ENCODE results near the gene ZFYVE9.

ZFYVE9 gene

DNA sequence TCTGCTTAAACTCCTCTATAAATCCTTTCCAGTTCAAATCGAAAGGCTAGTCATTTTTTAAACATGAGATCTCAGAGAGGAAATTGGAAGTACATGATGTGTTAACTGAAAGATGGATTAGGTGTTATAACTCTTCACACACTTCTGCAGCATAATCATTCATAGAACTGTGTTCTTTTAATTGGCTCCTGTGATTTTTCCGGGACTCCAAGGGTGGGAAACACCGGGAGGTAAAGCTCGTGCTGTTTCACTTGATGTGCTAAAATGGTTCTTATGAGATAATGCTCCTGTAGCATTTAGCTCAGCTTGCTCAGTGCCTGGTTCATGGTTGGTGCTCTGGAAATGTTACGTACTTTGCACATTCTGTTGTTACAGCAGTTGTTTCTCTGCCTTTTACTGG is 183.9 kb downstream of the ZFYVE9 start:
- FAIRE-seq (no peak), DNase-seq (ENCODE audit: insufficient read length) (no peak)
- TF ChIP-seq TAF1 (IDR thresholded peaks at IDR 0.05; ENCODE audit: borderline replicate concordance, low read depth, low read length) (no peak), POLR2AphosphoS5 (IDR thresholded peaks at IDR 0.05; ENCODE audit: low read depth, low read length) (no peak), POLR2A (IDR thresholded peaks at IDR 0.05; ENCODE audit: low read depth, low read length) (no peak)

DNA sequence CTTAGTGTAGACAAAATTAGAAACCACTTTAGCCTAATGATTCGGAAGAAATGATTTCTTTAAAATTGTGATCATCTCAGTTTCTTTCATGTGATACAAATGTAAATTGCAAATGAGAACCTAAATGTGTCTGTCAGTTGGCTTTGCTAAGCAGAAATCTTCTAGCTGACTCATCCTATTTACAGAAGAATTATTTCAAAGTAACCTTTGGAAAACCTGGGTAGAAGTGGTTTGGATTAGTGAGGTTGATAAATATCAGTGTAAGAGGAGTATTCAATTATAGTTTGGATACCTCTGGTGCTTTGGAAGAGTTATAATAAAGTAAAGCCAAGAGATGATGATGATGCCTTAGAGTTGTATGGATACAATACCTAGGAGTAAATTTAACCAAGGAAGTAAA is 186.7 kb downstream of the ZFYVE9 start:
- TF ChIP-seq TAF1 (IDR thresholded peaks at IDR 0.05; ENCODE audit: borderline replicate concordance, low read depth, low read length) (no peak), POLR2A (IDR thresholded peaks at IDR 0.05; ENCODE audit: low read depth, low read length) (no peak), POLR2AphosphoS5 (IDR thresholded peaks at IDR 0.05; ENCODE audit: low read depth, low read length) (no peak)
- FAIRE-seq, result no peak

DNA sequence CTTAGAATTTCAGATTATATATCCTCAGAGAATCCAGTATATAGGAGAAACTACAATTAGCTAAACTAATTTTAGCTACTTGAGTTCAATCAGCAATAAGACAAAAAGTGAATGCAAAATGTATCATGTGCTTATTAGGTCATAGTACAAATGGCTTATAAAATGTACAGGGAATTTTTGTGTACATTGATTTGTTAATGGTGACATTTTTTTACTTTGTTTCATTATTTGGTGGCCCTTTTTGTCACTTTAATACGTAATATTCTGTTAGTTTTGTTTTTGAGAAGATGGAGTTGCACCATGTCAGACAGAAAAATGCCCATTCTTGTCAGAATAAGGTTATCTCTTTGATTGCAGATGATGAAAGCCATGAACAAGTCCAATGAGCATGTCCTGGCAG is 190.5 kb downstream of the ZFYVE9 start:
- TF ChIP-seq POLR2A (IDR thresholded peaks at IDR 0.05; ENCODE audit: low read depth, low read length) (no peak), POLR2AphosphoS5 (IDR thresholded peaks at IDR 0.05; ENCODE audit: low read depth, low read length) (no peak), TAF1 (IDR thresholded peaks at IDR 0.05; ENCODE audit: borderline replicate concordance, low read depth, low read length) (no peak)
- no peak for FAIRE-seq
- no peak for DNase-seq (ENCODE audit: insufficient read length)

More for the DNA sequence above, 186.7 kb downstream of the ZFYVE9 start:
- DNase-seq (ENCODE audit: insufficient read length), result no peak

DNA sequence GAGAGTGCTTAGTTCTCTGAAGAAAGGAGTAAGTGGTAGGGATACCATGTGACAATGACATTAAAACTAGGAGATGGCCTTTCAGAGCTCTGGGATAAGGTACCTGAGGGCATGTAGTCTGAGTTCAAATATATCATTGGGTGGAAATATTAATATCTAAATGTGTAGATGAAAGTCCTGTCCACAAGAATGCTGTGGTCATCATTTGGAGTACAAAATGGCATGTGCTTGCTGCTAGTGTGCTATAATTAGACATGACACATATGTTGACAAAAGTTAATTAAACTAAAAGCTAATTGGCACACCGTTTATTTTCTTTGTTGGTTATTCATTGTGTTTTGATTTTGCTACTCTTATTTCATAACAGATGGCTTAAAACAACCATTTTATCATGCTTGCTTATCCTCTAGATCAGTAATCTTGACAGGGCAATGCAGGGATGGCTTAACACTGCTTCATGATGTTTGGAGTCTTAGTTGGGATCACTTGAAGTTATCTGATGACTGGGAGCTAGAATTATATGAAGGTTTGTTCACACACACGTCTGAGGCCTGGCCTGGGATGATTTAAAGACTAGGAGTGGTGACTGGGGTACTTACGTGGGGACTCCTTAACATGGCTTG is 193.1 kb downstream of the ZFYVE9 start:
- FAIRE-seq (no peak), DNase-seq (ENCODE audit: insufficient read length) (no peak)
- TF ChIP-seq TAF1 (IDR thresholded peaks at IDR 0.05; ENCODE audit: borderline replicate concordance, low read depth, low read length), result no peak
- TF ChIP-seq POLR2AphosphoS5 (IDR thresholded peaks at IDR 0.05; ENCODE audit: low read depth, low read length), result no peak
- TF ChIP-seq POLR2A (IDR thresholded peaks at IDR 0.05; ENCODE audit: low read depth, low read length), result no peak

DNA sequence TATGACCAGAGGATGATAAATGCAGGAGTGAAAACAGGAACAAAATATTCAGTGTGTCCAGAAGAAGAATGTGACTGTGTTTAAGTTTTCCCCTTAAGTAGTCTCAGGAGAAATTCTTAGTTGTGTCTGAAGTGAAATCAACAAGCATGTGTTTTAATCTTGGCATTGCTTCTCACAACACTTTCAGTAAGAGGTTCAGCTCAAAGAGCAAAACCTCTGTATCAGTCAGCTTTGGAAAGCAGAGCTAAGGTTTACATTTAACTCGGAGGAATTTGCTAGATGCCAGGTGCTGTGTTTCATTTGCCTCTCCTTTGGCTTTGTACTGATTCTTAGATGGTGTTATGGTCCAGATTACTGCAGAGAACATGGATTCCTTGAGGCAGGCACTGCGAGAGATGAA is 195.6 kb downstream of the ZFYVE9 start:
- FAIRE-seq (no peak), DNase-seq (ENCODE audit: insufficient read length) (no peak)
- TF ChIP-seq TAF1 (IDR thresholded peaks at IDR 0.05; ENCODE audit: borderline replicate concordance, low read depth, low read length) (no peak), POLR2AphosphoS5 (IDR thresholded peaks at IDR 0.05; ENCODE audit: low read depth, low read length) (no peak), POLR2A (IDR thresholded peaks at IDR 0.05; ENCODE audit: low read depth, low read length) (no peak)

DNA sequence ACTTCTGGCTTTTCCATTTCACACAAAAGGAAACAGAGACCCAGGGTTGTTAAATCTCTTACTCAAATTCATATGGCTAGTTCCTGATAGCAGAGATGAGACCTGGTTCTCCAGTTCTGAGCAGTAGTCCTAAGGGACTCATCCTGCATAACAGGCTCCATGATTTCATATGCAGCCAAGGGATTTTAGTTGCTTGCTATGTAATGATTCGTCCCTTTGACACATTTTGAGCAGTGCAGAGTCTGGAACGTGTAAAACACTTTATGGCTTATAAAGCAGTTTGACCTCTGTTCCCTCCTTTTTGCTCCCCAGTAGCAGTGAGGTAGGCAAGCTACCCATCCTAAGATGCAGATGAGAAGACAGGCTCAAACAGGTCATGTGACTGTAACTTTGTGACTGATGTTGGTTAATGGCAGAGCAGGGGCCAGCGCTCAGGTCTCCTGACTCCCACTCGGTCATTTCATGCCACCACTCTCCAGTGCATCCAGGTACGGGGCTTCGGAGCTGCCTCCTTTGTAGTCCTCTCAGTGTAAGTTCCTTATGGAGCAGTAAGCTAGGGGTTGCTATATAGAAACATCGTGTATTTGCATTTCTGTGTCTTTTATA is 199.9 kb downstream of the ZFYVE9 start:
- TF ChIP-seq POLR2A (IDR thresholded peaks at IDR 0.05; ENCODE audit: low read depth, low read length) (no peak), TAF1 (IDR thresholded peaks at IDR 0.05; ENCODE audit: borderline replicate concordance, low read depth, low read length) (no peak), POLR2AphosphoS5 (IDR thresholded peaks at IDR 0.05; ENCODE audit: low read depth, low read length) (no peak)
- FAIRE-seq (no peak), DNase-seq (ENCODE audit: insufficient read length) (no peak)

DNA sequence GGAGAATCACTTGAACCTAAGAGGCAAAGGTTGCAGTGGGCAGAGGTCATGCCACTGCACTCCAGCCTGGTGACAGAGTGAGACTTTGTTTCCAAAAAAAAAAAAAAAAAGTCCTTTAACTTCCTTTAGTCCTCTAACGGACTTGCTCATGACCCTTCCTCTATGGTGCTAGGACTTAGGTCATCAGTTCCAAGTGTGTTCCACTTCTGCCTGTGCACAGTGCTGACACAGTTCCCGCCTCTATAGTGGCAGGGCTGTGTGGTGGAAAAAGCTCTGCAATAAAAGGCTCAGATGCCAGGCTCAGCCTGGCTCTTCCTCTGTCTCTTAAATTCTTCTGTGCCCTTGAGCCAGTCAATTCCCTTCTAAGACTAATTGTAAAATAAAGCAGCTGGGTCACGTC is 202.1 kb downstream of the ZFYVE9 start:
- no peak for FAIRE-seq
- no peak for DNase-seq (ENCODE audit: insufficient read length)
- TF ChIP-seq POLR2A (IDR thresholded peaks at IDR 0.05; ENCODE audit: low read depth, low read length) (no peak), TAF1 (IDR thresholded peaks at IDR 0.05; ENCODE audit: borderline replicate concordance, low read depth, low read length) (no peak), POLR2AphosphoS5 (IDR thresholded peaks at IDR 0.05; ENCODE audit: low read depth, low read length) (no peak)

DNA sequence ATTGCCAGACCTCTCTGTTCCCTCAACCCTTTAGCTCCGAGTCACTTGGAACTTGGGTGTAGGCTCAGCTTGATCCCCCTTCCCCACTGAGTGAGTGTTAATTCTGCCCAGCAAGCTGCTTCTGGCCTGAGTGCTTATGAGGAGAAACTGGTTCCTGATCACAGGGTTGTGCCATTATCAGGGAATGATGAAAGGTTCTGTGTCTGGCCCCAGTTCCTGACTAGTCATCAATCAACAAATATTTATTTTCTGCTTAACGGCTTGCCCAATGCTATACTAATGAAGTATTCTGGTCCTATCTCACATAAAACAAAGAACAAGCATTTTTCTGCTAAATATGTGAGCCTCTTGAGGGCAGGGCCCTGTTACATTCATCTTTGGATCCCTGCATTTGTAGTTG is 203.4 kb downstream of the ZFYVE9 start:
- FAIRE-seq, result no peak
- DNase-seq (ENCODE audit: insufficient read length), result no peak
- TF ChIP-seq POLR2AphosphoS5 (IDR thresholded peaks at IDR 0.05; ENCODE audit: low read depth, low read length), result no peak
- no peak for TF ChIP-seq TAF1 (IDR thresholded peaks at IDR 0.05; ENCODE audit: borderline replicate concordance, low read depth, low read length)
- no peak for TF ChIP-seq POLR2A (IDR thresholded peaks at IDR 0.05; ENCODE audit: low read depth, low read length)

DNA sequence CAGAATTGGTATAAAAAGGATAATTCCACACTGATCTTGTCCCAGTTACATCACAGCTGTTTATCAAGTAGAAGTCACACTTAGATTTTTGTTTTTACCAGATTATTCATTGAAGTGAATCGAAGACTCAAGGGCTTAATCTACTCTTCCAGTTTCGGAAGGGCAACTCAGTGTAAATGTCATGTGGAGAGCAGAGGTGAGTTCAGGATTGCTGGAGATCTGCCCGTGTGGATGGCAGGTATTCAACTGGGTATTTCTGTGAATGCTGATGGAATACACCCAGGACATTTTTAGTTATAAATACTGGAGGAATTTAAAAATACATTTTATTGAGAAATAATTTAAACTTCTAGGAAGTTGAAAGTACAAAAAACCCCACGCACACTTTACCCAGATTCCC is 204.8 kb downstream of the ZFYVE9 start:
- DNase-seq (ENCODE audit: insufficient read length), result no peak
- no peak for FAIRE-seq
- no peak for TF ChIP-seq TAF1 (IDR thresholded peaks at IDR 0.05; ENCODE audit: borderline replicate concordance, low read depth, low read length)

DNA sequence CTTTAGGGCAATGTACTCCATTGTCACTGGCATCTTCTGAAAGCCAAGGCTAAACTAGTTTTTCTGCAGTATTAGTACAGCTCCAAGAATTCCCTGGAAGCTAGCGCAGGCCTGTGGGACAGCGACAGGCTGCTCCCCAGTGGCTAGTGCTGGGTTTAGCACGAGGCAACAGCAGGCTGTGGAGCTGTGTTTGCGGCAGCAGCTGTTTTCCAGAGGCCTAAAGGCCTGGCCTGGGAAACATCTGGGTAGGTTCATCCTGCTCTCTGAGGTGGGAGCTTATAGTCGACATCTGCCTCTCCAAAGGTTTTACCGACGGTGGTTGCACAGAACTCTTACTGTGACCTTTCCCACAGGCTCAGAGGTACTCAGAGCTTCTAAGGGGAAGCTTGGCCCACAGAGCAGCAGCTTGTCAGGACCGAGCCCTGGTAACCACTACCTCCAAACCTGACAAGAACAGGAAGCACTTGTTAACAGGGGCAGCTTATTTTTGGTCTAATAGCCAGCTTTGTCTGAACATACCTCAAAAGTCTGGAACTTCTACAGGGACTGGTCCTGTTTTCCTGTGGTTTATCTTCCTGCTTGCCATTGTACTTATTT is 206.9 kb downstream of the ZFYVE9 start:
- no peak for TF ChIP-seq TAF1 (IDR thresholded peaks at IDR 0.05; ENCODE audit: borderline replicate concordance, low read depth, low read length)
- TF ChIP-seq POLR2A (IDR thresholded peaks at IDR 0.05; ENCODE audit: low read depth, low read length), result no peak
- TF ChIP-seq POLR2AphosphoS5 (IDR thresholded peaks at IDR 0.05; ENCODE audit: low read depth, low read length), result no peak

DNA sequence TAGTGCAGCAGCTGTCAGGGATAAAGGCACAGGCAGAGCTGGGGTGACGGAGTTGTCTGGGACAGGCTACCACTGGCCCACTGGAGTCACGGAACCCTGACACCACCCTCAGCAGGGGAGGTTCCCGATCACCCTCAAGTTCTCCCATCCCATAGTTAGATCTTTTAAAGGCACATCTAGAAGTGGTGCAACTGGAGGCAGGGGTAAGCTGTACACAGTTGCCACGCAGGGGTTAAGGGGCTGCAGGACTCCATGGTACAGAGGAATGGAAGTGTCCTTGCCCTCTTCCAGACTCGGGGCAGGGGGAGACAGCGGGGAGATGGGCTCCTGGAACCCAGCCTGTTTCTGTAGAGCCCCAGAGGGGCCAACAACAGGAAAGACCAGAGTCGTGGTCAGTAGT is 210.8 kb downstream of the ZFYVE9 start:
- TF ChIP-seq TAF1 (IDR thresholded peaks at IDR 0.05; ENCODE audit: borderline replicate concordance, low read depth, low read length) (no peak), POLR2AphosphoS5 (IDR thresholded peaks at IDR 0.05; ENCODE audit: low read depth, low read length) (no peak; the same call in 1 of the 2 replicates), POLR2A (IDR thresholded peaks at IDR 0.05; ENCODE audit: low read depth, low read length) (no peak)
- DNase-seq (ENCODE audit: insufficient read length) (no peak), FAIRE-seq (no peak)

More for the DNA sequence above, 206.9 kb downstream of the ZFYVE9 start:
- no peak for FAIRE-seq
- no peak for DNase-seq (ENCODE audit: insufficient read length)

DNA sequence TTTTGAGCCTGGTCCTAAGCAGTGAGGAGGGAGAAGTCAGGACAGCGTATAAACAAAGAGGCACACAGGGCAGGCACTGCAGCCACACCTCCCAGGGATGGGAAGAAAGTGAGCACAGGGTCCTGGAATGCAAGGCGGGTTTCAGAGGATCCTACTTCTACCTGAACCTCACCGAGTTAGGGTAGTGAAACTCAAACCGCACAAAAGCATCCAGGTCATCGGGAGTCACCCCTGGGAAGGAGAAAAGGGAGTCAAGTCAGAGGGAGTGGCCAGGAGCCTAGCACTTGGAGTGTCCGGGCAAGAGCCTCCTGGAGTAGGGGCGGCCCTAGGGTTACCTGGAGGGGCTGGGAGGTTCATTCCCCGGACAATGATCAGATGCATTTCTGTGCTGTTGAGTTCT is 213.5 kb downstream of the ZFYVE9 start:
- DNase-seq (ENCODE audit: insufficient read length) (no peak), FAIRE-seq (no peak)
- TF ChIP-seq TAF1 (IDR thresholded peaks at IDR 0.05; ENCODE audit: borderline replicate concordance, low read depth, low read length), result no peak
- TF ChIP-seq POLR2A (IDR thresholded peaks at IDR 0.05; ENCODE audit: low read depth, low read length), result no peak
- TF ChIP-seq POLR2AphosphoS5 (IDR thresholded peaks at IDR 0.05; ENCODE audit: low read depth, low read length), result no peak
